Measurements from ENCODE around the gene WHRN.

Gene WHRN

GRCh38 chr9:114370968-114371320, 134.3 kb downstream of the WHRN start:
- in situ Hi-C loops (cut with MboI; ENCODE audit: low sequenced_read_pairs), result no loop called here

DNA sequence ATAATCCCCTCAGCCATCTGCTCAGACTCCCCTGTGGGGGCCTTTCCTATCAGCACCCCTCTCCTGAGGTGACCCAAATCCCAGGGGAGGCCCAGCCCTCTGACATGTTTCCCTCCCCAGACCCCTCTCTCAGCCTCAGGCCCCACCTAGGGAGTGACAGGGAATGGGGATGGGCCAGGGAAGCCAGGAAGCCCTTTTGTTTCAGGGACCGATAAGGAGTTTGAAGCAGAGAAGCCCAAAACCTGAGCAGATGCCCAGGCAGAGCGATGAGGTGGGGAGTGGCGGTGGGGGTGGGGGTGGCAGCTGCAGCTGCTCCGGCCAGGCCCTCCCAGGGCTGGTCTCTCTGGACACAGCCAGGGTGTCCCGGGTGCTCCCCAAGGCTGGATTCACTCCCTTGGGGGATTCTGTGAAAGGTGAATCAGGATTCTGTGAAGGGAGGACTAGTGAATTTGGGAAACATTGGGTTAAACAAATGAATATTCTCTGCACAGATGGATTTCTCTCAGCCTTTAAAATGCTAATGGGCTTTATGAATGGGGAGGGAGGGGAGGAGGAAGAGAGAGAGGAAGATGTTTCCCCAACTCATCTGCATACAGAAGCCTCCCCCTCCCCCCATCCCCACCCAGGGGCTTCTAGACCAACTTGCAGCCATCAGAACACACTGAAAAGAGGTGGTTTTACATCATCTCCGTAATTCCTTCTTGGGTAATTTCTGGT, 134.9 kb downstream of the WHRN start:
- in situ Hi-C loops (cut with MboI; ENCODE audit: low sequenced_read_pairs), result no loop called here

- in situ Hi-C loops (cut with MboI; ENCODE audit: low sequenced_read_pairs), result no loop called here
Measured at GRCh38 chr9:114369216-114370130, 135.8 kb downstream of the WHRN start.

GRCh38 chr9:114367772-114368569, 137.3 kb downstream of the WHRN start:
- in situ Hi-C loops (cut with MboI; ENCODE audit: low sequenced_read_pairs), result no loop called here

DNA sequence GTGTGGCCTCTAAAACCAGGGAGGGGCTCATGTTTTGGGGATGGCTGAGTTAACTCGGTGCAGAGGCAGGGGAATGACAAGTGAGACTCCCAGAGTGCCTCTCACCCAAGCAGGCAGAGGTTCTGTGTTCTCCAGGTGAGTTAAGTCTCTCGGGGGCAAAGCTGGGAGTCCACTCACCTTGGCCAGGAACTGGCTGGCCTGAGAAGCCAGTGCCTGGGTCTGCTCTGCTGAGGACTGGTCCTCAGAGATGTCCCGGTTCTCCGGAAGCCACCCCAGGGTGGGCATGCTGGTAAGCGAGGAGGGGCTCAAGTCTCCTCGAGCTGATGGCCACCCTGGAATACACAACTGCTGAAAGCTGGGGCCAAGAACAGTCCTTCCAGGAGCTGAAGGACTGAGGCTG, 137.9 kb downstream of the WHRN start:
- in situ Hi-C loops (cut with MboI; ENCODE audit: low sequenced_read_pairs), result no loop called here

GRCh38 chr9:114366334-114367128, 138.7 kb downstream of the WHRN start:
- in situ Hi-C loops (cut with MboI; ENCODE audit: low sequenced_read_pairs), result no loop called here

DNA sequence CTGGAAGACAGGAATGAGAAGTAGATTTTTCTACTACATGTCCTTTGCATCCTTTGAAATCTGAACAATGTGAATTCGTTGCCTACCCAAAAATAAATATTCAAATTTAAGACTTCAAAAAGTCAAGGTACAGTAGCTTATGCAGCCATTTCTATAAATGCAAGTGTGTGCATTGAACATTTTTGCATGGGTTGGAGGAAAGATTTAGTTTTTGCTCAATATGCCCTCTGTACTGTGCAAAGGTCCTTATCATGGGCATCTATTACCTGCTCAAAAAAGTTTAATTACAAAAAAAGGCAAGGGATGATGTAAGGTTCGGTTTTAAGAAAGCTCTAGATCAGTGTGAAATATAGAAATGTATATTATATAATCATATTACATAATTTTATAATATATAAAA, 140.1 kb downstream of the WHRN start:
- in situ Hi-C loops (cut with MboI; ENCODE audit: low sequenced_read_pairs), result no loop called here

DNA sequence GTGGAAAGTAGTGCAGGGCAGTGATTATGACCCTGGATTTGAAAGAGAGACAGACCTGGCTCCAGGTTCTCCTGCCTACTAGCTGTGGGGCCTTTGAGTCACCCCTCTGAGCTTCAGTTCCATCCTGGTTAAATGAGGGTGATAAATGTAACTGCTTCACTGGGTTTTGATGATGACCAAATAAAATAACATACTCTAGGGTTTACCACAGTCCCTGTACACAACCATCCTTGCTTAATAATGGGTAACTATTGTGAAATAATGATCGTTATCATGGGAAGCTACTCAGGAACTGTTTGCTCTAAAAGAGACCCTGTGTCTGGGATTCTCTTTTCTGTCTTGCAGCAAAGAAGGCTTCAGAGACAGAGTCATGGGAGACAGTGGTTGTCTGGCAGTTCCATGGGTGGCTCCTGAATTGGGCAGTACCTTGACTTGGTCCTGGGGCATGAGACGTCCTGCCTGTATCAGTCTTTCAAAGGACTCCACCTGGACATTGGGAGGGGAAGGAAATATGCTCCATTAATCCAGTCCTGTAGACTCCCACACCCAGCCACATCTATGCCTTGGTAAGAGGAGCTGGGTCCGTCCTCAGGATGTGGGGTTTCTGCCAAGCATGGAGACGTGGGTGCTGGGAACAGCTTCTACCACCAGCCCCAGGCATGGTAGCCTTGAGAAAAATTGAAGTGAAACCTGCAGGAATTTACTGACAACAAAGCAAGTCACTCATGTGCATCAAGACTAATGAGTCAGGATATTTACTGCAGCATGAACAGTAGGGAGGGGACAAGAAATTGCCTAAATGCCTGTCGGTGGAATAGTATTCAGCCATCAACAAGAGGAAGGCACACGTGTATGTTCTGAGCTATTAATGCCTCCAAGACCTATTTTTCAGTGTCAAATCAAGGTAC, 140.9 kb downstream of the WHRN start:
- in situ Hi-C loops (cut with MboI; ENCODE audit: low sequenced_read_pairs), result no loop called here

DNA sequence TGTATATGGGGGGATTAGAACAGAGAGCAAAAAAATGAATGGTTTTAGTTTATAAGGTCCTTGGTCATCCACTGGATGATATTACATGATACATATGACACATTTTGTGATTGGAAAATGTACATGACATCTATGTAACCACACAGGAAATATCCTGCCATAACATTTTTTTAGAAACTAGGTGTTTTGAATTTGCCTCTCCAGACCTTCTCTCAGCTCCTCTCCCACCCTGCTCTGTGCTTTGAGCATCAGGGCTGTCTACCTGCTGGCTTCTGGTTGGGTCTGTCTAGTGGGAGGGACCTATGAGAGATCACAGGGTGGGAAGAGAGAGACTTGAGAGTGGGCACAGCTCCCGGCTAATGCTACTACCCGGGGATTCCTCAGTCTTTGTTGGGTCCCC, 141.8 kb downstream of the WHRN start:
- in situ Hi-C loops (cut with MboI; ENCODE audit: low sequenced_read_pairs), result no loop called here

GRCh38 chr9:114362394-114362793, 142.9 kb downstream of the WHRN start:
- in situ Hi-C loops (cut with MboI; ENCODE audit: low sequenced_read_pairs), result no loop called here

GRCh38 chr9:114361542-114361941, 143.7 kb downstream of the WHRN start:
- in situ Hi-C loops (cut with MboI; ENCODE audit: low sequenced_read_pairs), result no loop called here

GRCh38 chr9:114359801-114360200, 145.5 kb downstream of the WHRN start:
- in situ Hi-C loops (cut with MboI; ENCODE audit: low sequenced_read_pairs), result no loop called here

GRCh38 chr9:114357911-114358328, 147.4 kb downstream of the WHRN start:
- in situ Hi-C loops (cut with MboI; ENCODE audit: low sequenced_read_pairs), result no loop called here

DNA sequence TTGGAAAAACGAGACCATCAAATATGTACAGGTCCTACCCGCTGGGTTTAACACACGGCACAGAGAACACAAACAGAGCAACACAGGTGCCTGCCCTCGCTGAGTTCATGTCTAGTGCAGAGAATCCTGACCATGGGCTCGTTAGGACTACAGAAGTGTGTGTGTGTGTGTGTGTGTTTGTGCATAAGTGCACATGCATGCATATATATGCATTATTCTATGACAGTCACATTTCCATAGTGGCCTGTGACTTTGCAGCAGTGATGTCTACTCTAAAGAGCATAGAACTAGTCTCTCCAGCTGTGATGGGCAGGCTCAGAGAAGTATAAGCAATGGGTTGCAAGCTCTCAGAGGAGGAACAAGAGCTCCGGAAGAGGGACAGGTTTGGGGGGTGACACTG, 147.9 kb downstream of the WHRN start:
- in situ Hi-C loops (cut with MboI; ENCODE audit: low sequenced_read_pairs), result no loop called here

DNA sequence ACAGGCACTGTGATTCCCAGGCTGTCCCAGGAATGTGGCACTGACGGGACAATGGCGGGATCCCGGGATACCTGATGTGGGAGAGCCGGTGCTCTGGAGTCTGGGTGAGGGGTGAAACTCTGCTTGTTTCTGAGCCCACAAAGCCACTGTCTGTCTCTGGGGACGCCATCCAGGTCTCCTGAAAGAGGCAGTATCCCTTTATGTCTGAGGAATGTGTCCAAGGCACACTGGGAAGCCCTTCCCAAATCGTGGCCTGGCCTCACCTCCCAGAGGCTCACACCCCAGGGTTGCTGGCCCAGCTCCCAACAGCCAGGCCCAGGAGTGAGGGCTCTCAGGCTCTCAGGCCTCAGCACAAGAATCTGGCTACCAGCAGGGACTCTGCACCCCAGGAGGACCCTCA, 148.5 kb downstream of the WHRN start:
- in situ Hi-C loops (cut with MboI; ENCODE audit: low sequenced_read_pairs), result no loop called here

DNA sequence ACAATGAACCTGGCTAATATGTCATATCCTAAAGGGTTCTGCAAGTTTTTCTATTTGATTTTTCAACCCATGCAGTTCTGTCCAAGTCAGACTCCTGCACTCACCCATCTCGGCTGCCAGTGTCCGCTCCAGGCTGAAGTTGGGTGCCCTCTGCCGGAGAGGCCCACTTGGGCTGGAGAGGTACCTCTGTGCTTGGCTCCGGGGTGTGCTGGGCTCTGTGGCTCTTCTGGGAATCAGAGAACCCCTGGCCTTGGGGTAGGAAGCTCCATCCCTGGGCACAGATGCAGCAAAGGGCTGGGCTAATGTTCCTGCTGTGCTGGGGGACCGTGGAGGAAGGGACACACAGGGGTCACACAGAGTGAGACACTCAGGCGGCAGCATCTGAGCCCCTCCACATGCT, 149.5 kb downstream of the WHRN start:
- in situ Hi-C loops (cut with MboI; ENCODE audit: low sequenced_read_pairs), result no loop called here

Data from hTERT RPE-1 (cell line).